GM12891 (cell line): Measurements from ENCODE around the gene UBASH3A.
"Not testable (repeated sequence)": the region's sequence is repeated elsewhere in the genome, so short reads cannot be mapped to it uniquely, and the experiment has no call there.

ENCODE experiments used
- DNase-seq: peaks from one replicate; pipeline ENCODE4 v3.0.0; 2011; ENCODE audit warnings: low spot score; ENCODE audit not compliant: insufficient read length
- FAIRE-seq: peaks from 2 replicates; lab custom pipeline; 2011; peaks lifted over from hg19 to GRCh38; lab: Jason Lieb, UNC
- PAX5 ChIP-seq: IDR thresholded peaks from 2 replicates; pipeline ENCODE4 v1.6.1; 2011; ENCODE audit warnings: low read length, moderate library complexity, mild to moderate bottlenecking; ENCODE audit not compliant: insufficient read depth, severe bottlenecking
- POLR2A ChIP-seq: IDR thresholded peaks from 2 replicates; pipeline ENCODE4 v1.6.1; 2011; ENCODE audit warnings: low read depth, low read length, control low read depth
- POLR2AphosphoS5 ChIP-seq: IDR thresholded peaks from 2 replicates; pipeline ENCODE4 v1.6.1; 2011; ENCODE audit warnings: low read depth, low read length, control low read depth
- POU2F2 ChIP-seq: IDR thresholded peaks from 2 replicates; pipeline ENCODE4 v1.6.1; 2011; ENCODE audit warnings: low read depth, mild to moderate bottlenecking, control low read depth, low read length, moderate library complexity
- SPI1 ChIP-seq: IDR thresholded peaks from 2 replicates; pipeline ENCODE4 v1.6.1; 2011; ENCODE audit warnings: low read depth, low read length, control low read depth
- TAF1 ChIP-seq: IDR thresholded peaks from 2 replicates; pipeline ENCODE4 v1.6.1; 2011; ENCODE audit warnings: low read depth, low read length, control low read depth

UBASH3A gene

GRCh38 chr21:42400525-42400924, 3.2 kb upstream of the UBASH3A start:
- FAIRE-seq (peak; percentile 59), DNase-seq (no peak)
- peak; percentile 91 for TF ChIP-seq POU2F2
- TF ChIP-seq SPI1: no peak

- TF ChIP-seq SPI1 (no peak), TAF1 (no peak), POU2F2 (no peak), POLR2AphosphoS5 (no peak), POLR2A (no peak), PAX5 (no peak)
- DNase-seq (no peak), FAIRE-seq (no peak)
These were observed 2.5 kb upstream of the UBASH3A start for GRCh38 chr21:42401154-42401553.

- DNase-seq: no peak
- FAIRE-seq: peak; percentile 31
- TF ChIP-seq POLR2A (no peak), TAF1 (no peak), PAX5 (no peak), POLR2AphosphoS5 (no peak), POU2F2 (no peak), SPI1 (no peak)
These were observed 1.9 kb upstream of the UBASH3A start for GRCh38 chr21:42401820-42402251.

GRCh38 chr21:42404539-42404938, 837 bp downstream of the UBASH3A start:
- DNase-seq (no peak), FAIRE-seq (no peak)
- no peak for TF ChIP-seq POLR2AphosphoS5
- no peak for TF ChIP-seq TAF1

- FAIRE-seq: no peak
- no peak for TF ChIP-seq POLR2AphosphoS5
- TF ChIP-seq SPI1: no peak
- no peak for TF ChIP-seq TAF1
- no peak for TF ChIP-seq POLR2A
- TF ChIP-seq POU2F2: no peak
- no peak for TF ChIP-seq PAX5
- DNase-seq: no peak
These were observed 1.6 kb downstream of the UBASH3A start for GRCh38 chr21:42405064-42406013.

- DNase-seq (no peak), FAIRE-seq (no peak)
- TF ChIP-seq SPI1: no peak
- TF ChIP-seq POLR2AphosphoS5: no peak
- no peak for TF ChIP-seq PAX5
- TF ChIP-seq POU2F2: no peak
- TF ChIP-seq POLR2A: no peak
- TF ChIP-seq TAF1: no peak
These were observed 2.5 kb downstream of the UBASH3A start for GRCh38 chr21:42406201-42406621.

- FAIRE-seq: no peak
- TF ChIP-seq POU2F2: no peak
- no peak for TF ChIP-seq POLR2AphosphoS5
- TF ChIP-seq TAF1: no peak
- no peak for TF ChIP-seq SPI1
- no peak for TF ChIP-seq PAX5
- TF ChIP-seq POLR2A: no peak
- DNase-seq: no peak
These were observed 3.2 kb downstream of the UBASH3A start for GRCh38 chr21:42406866-42407265.

- FAIRE-seq (no peak), DNase-seq (no peak)
- TF ChIP-seq TAF1: no peak
- no peak for TF ChIP-seq SPI1
- no peak for TF ChIP-seq POLR2AphosphoS5
- TF ChIP-seq POU2F2: no peak
- TF ChIP-seq POLR2A: no peak
- no peak for TF ChIP-seq PAX5
These were observed 3.8 kb downstream of the UBASH3A start for GRCh38 chr21:42407476-42407875.

- FAIRE-seq, DNase-seq: not testable (repeated sequence)
These were observed 5.0 kb downstream of the UBASH3A start for GRCh38 chr21:42408718-42409117.

- DNase-seq (no peak), FAIRE-seq (no peak)
- TF ChIP-seq TAF1 (no peak), POU2F2 (no peak), POLR2A (no peak), PAX5 (no peak), POLR2AphosphoS5 (no peak), SPI1 (no peak)
These were observed 5.7 kb downstream of the UBASH3A start for GRCh38 chr21:42409366-42409765.
